ENCODE measurements around the gene DIS3L2.

GRCh38 chr2:232218778-232219495, 257.4 kb downstream of the DIS3L2 start:
- TF ChIP-seq CREM (CRISPR knock-in tag; IDR thresholded peaks at IDR 0.05) (no peak), SP1 (CRISPR knock-in tag; conservative IDR thresholded peaks at IDR 0.05) (no peak), CTCF (IDR thresholded peaks at IDR 0.05) (no peak), PREB (CRISPR knock-in tag; IDR thresholded peaks at IDR 0.05; ENCODE audit: borderline replicate concordance) (no peak), E2F4 (CRISPR knock-in tag; IDR thresholded peaks at IDR 0.05; ENCODE audit: borderline replicate concordance, low read depth) (no peak), JAZF1 (CRISPR knock-in tag; IDR thresholded peaks at IDR 0.05) (no peak), OVOL2 (CRISPR knock-in tag; IDR thresholded peaks at IDR 0.05; ENCODE audit: borderline replicate concordance) (no peak), ETV6 (CRISPR knock-in tag; IDR thresholded peaks at IDR 0.05) (no peak), ZNF263 (CRISPR knock-in tag; IDR thresholded peaks at IDR 0.05; ENCODE audit: low read depth) (no peak), TCF7 (CRISPR knock-in tag; IDR thresholded peaks at IDR 0.05; ENCODE audit: low read depth) (no peak), CBFB (CRISPR knock-in tag; IDR thresholded peaks at IDR 0.05; ENCODE audit: low read depth) (no peak), RELA (CRISPR knock-in tag; IDR thresholded peaks at IDR 0.05; ENCODE audit: borderline replicate concordance) (no peak), IRF1 (CRISPR knock-in tag; IDR thresholded peaks at IDR 0.05) (no peak), FOXP4 (CRISPR knock-in tag; IDR thresholded peaks at IDR 0.05) (no peak)

Measured in WTC11 (cell line).